Colonic mucosa (tissue), 4 donors: ENCODE measurements around the gene NAXD. TPM values are rescaled to one million over a fixed set of nuclear protein-coding genes. Genes with fewer than 3 reads are reported as not detected.
"Not testable (repeated sequence)": the region's sequence is repeated elsewhere in the genome, so short reads cannot be mapped to it uniquely, and the experiment has no call there.

Experiments used
- DNase-seq: peaks from one replicate; pipeline ENCODE4 v3.0.0-alpha.2; 2020
- H3K27ac ChIP-seq: fragments of 200-600 bp; one replicate; pipeline ENCODE4 v1.8.0; 2021
- H3K27me3 ChIP-seq: fragments of 200-600 bp; one replicate; pipeline ENCODE4 v1.8.0; 2021
- H3K36me3 ChIP-seq: fragments of 200-600 bp; one replicate; pipeline ENCODE4 v1.8.0; 2021
- H3K4me1 ChIP-seq: fragments of 200-600 bp; one replicate; pipeline ENCODE4 v1.8.0; 2021; ENCODE audit warnings: mild to moderate bottlenecking
- H3K4me3 ChIP-seq: fragments of 200-600 bp; one replicate; pipeline ENCODE4 v1.8.0; 2021
- H3K9ac ChIP-seq, 2 donors: one replicate each; pipeline ENCODE4 v1.7.0; 2013; ENCODE audit warnings: control low read depth in 2 of 2, low read depth in 2 of 2, low read length in 2 of 2
- H3K9me3 ChIP-seq: fragments of 200-600 bp; one replicate; pipeline ENCODE4 v1.8.0; 2021
- intact Hi-C: fragments of 100-400 bp; cut with DNase I; formaldehyde crosslinking; loops from one replicate; pipeline ENCODE4 v1.14.1; 2022
- total RNA-seq, 2 donors: library from RNA; stranded (reverse); fragmentation: NEBNext Ultra II Directional in 1 of 2; extraction: Animal tissue kit (Norgen Biotek cat#: 25700) in 1 of 2; gene quantifications; one replicate each; pipeline ENCODE4 v1.2.1, GENCODE V29; 2021
- TF ChIP-seq, protein P1 (sequence below): fragments of 200-600 bp; IDR thresholded peaks from one replicate; pipeline ENCODE4 v1.8.0; 2022; ENCODE audit warnings: antibody characterized with exemption, mild to moderate bottlenecking
- donor health status: healthy.
- donor health status: DM: no; HTN: no; CAD: no.
- donor health status: DM: no; HTN: no; CAD: no.

Gene NAXD
- total RNA-seq, 2 donors from 2014 or later = 36.7 to 40.4 TPM

DNA sequence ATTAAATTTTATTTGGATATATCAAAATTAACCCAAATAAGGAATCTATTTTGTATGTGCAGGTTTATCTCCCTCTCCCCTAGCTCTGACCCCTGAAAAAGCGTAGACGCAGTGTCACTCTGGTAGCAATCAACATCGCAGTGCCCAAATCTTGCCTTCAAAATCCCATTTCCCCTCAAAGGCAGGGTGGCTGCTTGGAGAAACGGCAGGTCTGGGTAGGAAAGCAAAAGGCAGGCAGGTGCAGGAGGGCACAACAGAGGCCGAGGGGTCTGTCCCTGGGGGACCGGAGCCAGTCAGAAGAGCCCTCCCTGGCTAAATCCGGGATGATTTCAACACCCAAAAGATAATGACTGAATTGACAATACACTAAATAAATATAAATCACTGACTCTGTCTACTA, 41.9 kb downstream of the NAXD start:
- Histone ChIP-seq H3K4me1 (no peaks in the 10 kb centered on the region), H3K4me3 (no peak overlapping the region), H3K27ac (no peak overlapping the region), H3K27me3 (no peaks in the 10 kb centered on the region), H3K9me3 (no peaks in the 10 kb centered on the region), H3K9ac (no peak overlapping the region), H3K36me3 (no peaks in the 10 kb centered on the region)
- TF ChIP-seq, protein P1, sequence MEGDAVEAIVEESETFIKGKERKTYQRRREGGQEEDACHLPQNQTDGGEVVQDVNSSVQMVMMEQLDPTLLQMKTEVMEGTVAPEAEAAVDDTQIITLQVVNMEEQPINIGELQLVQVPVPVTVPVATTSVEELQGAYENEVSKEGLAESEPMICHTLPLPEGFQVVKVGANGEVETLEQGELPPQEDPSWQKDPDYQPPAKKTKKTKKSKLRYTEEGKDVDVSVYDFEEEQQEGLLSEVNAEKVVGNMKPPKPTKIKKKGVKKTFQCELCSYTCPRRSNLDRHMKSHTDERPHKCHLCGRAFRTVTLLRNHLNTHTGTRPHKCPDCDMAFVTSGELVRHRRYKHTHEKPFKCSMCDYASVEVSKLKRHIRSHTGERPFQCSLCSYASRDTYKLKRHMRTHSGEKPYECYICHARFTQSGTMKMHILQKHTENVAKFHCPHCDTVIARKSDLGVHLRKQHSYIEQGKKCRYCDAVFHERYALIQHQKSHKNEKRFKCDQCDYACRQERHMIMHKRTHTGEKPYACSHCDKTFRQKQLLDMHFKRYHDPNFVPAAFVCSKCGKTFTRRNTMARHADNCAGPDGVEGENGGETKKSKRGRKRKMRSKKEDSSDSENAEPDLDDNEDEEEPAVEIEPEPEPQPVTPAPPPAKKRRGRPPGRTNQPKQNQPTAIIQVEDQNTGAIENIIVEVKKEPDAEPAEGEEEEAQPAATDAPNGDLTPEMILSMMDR = no peak
- no peak for DNase-seq
- intact Hi-C loops = no loop called here

DNA sequence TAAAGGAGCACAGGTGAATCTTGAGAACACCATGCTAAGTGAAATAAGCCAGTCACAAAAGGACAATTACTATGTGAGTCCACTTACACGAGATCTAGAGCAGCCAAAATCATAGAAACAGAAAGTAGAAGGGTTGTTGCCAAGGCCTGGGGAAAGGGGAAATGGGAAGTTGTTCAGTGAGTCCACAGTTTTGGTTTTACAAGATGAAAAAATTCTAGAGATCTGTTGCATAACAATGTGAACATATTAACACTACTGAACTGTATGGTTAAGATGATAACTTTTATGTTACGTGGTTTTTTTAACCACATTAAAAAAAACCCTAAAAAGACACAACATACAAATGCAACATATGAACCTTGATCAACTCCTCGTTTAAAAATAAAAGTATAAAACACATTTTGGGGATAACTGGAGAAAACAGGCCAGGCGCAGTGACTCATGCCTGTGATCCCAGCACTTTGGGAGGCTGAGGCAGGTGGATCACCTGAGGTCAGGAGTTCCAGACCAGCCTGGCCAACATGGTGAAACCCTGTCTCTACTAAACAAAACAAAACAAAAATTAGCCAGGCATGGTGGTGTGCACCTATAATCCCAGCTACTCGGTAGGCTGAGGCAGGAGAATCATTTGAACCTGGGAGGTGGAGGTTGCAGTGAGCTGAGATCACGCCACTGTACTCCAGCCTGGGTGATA, 43.0 kb downstream of the NAXD start:
- H3K4me1 ChIP-seq, H3K9me3 ChIP-seq, H3K27me3 ChIP-seq, intact Hi-C loops, H3K4me3 ChIP-seq, H3K9ac ChIP-seq, H3K27ac ChIP-seq, DNase-seq, H3K36me3 ChIP-seq: not testable (repeated sequence)

DNA sequence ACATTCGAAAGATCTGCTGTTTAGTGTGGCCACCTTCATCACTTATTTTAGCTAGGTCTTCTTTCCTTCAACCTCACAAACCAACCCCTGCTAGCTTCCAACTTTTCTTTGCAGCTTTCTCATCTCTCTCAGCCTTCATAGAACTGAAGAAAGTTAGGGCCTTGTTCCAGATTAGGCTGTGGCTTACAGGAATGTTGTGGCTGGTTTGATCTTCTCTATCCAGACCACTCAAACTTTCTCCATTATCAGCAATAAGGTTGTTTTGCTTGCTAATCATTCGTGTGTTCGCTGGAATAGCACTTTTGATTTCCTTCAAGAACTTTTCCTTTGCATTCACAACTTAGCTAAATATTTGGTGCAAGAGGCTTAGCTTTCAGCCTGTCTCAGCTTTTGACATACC, 45.9 kb downstream of the NAXD start:
- Histone ChIP-seq H3K4me1 (no peaks in the 10 kb centered on the region), H3K9ac (no peak overlapping the region), H3K27ac (no peak overlapping the region), H3K9me3 (no peaks in the 10 kb centered on the region), H3K4me3 (no peak overlapping the region), H3K36me3 (no peaks in the 10 kb centered on the region), H3K27me3 (no peaks in the 10 kb centered on the region)
- TF ChIP-seq, protein P1 = no peak
- intact Hi-C loops = no loop called here
- DNase-seq = no peak

DNA sequence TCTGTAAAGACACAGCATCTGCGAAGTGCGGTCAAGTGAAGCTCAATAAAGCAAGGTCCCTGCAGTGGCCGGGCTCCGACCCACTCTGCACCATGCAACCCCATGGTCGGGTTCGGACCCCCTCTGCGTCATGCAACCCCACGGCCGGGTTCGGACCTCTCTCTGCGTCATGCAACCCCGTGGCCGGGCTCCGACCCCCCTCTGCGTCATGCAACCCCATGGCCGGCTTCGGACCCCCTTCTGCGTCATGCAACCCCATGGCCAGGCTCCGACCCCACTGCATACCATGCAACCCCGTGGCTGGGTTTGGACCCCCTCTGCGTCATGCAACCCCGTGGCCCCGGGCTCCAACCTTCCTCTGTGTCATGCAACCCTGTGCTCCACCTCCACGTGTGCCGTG, 46.7 kb downstream of the NAXD start:
- no peak for DNase-seq
- H3K27ac ChIP-seq = no peak overlapping the region
- no peaks in the 10 kb centered on the region for H3K36me3 ChIP-seq
- no peak overlapping the region for H3K9ac ChIP-seq
- no peak overlapping the region for H3K4me3 ChIP-seq
- no peaks in the 10 kb centered on the region for H3K27me3 ChIP-seq
- intact Hi-C loops = no loop called here
- H3K4me1 ChIP-seq = no peaks in the 10 kb centered on the region
- H3K9me3 ChIP-seq = no peaks in the 10 kb centered on the region
- TF ChIP-seq, protein P1 = no peak

DNA sequence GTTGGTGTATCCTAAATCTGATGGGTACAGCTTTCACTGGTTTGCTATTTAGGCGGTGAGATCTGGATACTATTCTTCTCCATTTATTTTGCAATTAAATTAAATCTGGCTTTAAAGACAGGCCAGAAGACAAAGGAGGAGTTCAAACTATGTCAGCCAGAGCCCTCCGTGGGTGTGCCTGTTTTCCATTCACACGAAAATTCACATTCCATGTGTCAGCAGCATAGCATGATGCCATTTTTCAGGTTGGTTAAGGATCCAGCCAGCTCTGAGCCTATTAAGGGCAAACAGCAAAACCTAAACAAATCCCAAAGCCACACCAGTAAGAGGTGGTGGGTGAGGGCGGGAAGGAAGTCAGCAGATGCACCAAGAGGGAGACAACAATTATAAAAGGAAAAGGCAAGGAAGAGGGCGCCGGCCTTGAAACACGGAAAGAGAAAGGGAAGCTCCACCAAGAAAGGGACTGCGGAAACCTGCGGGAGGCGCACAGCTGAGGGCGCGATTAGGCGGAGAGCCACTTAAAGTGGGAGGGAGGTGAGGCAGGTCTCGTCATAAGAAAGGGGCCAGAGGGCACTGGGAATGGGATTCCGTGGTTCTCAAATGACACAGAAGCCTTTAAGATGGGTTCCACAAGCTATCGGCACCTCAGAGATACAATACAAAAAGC, 47.6 kb downstream of the NAXD start:
- no peak for DNase-seq
- TF ChIP-seq, protein P1 = no peak
- no peak overlapping the region for H3K9ac ChIP-seq
- H3K9me3 ChIP-seq = no peaks in the 10 kb centered on the region
- H3K27me3 ChIP-seq = no peaks in the 10 kb centered on the region
- H3K4me1 ChIP-seq = no peaks in the 10 kb centered on the region
- no peaks in the 10 kb centered on the region for H3K36me3 ChIP-seq
- H3K4me3 ChIP-seq = no peak overlapping the region
- H3K27ac ChIP-seq = no peak overlapping the region
- intact Hi-C loops = no loop called here

DNA sequence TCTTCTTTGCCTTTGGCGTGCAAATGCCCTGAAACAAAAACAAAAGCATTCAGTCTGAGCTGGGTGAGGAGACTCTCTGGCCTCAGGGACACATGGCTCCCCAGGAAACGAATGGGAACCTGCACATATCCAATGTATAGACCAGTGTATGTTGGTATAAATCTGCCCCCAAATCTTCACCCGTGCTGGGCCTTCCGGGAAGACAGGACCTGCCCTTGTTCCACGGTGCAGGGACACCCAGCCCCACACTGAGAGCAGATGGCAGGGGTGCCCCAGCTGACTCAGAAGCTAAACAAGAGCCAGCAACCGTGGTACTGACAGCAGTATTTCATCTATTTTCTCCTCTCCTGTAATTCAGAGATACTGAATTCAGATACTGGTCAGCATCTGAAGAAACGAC, 48.1 kb downstream of the NAXD start:
- Histone ChIP-seq H3K4me1 (no peaks in the 10 kb centered on the region), H3K4me3 (no peak overlapping the region), H3K27ac (no peak overlapping the region), H3K9me3 (no peaks in the 10 kb centered on the region), H3K27me3 (no peaks in the 10 kb centered on the region), H3K36me3 (no peaks in the 10 kb centered on the region), H3K9ac (no peak overlapping the region)
- intact Hi-C loops = no loop called here
- TF ChIP-seq, protein P1 = no peak
- DNase-seq = no peak
